IMR-90 (cell line): ENCODE results near the gene RHBDL1. TPM values are rescaled to one million over a fixed set of nuclear protein-coding genes. Genes with fewer than 3 reads are reported as not detected.
A peak's percentile ranks its signal among the peaks of the same experiment; 100 is the strongest.

Experiments used
- ATAC-seq: fragments of 200-7000 bp; cut with Tn5 transposase; 2 replicates; pipeline ENCODE4 v1.9.1; 2020; ENCODE audit warnings: low read depth, mild to moderate bottlenecking, moderate library complexity
- BruUV-seq: library from RNA; stranded (reverse); fragments of 400-500 nt; replicated peaks from 2 replicates; lab custom pipeline; 2021; lab: Mats Ljungman, UMichigan
- CTCF ChIA-PET: fragments of 300-600 bp; formaldehyde crosslinking; extraction: SDS; loops from one replicate; lab custom pipeline; 2021; ENCODE audit warnings: antibody characterized with exemption; lab: Yijun Ruan, JAX
- POLR2A ChIA-PET: fragments of 300-600 bp; sonication (Branson Sonifier 250); formaldehyde crosslinking; loops from one replicate; lab custom pipeline; 2022; ENCODE audit warnings: antibody characterized with exemption; ENCODE audit not compliant: unreplicated experiment; lab: Charles Lee
- DNase-seq: peaks from one replicate; pipeline ENCODE4 v3.0.0; 2013
- H2AFZ ChIP-seq: replicated peaks from 2 replicates; pipeline ENCODE3; 2013; ENCODE audit warnings: low read length, mild to moderate bottlenecking; ENCODE audit not compliant: poor library complexity
- H2AK5ac ChIP-seq: 2 replicates; pipeline ENCODE4 v1.6.1; 2013; ENCODE audit warnings: low read depth, low read length, inconsistent platforms
- H2AK9ac ChIP-seq: replicated peaks from 2 replicates; pipeline ENCODE3; 2013; ENCODE audit warnings: mild to moderate bottlenecking, low read depth, low read length, moderate library complexity; ENCODE audit not compliant: poor library complexity
- H2BK120ac ChIP-seq: 2 replicates; pipeline ENCODE4 v1.6.1; 2013; ENCODE audit warnings: low read depth, low read length, inconsistent platforms
- H2BK15ac ChIP-seq: 3 replicates; pipeline ENCODE4 v1.6.1; 2013; ENCODE audit warnings: low read depth, low read length, inconsistent platforms
- H2BK20ac ChIP-seq: 2 replicates; pipeline ENCODE4 v1.6.1; 2013; ENCODE audit warnings: low read depth, mild to moderate bottlenecking, inconsistent platforms, low read length, moderate library complexity
- H2BK5ac ChIP-seq: 2 replicates; pipeline ENCODE4 v1.6.1; 2013; ENCODE audit warnings: mild to moderate bottlenecking, low read depth, low read length, inconsistent platforms; ENCODE audit not compliant: poor library complexity, severe bottlenecking
- H3K14ac ChIP-seq: replicated peaks from 2 replicates; pipeline ENCODE4 v1.6.1; 2013; ENCODE audit warnings: low read depth, low read length, inconsistent platforms
- H3K18ac ChIP-seq: 2 replicates; pipeline ENCODE4 v1.6.1; 2013; ENCODE audit warnings: low read depth, low read length, control low read depth
- H3K23ac ChIP-seq: 2 replicates; pipeline ENCODE4 v1.6.1; 2013; ENCODE audit warnings: low read depth, low read length, inconsistent platforms
- H3K27ac ChIP-seq: 2 replicates; pipeline ENCODE4 v1.5.1; 2013; ENCODE audit warnings: mild to moderate bottlenecking, control low read depth, low read length; ENCODE audit not compliant: insufficient read depth
- H3K27me3 ChIP-seq: 2 replicates; pipeline ENCODE4 v1.6.1; 2013; ENCODE audit warnings: low read length; ENCODE audit not compliant: control insufficient read depth, insufficient read depth
- H3K36me3 ChIP-seq: 2 replicates; pipeline ENCODE4 v1.6.1; 2013; ENCODE audit warnings: low read length, mixed read lengths; ENCODE audit not compliant: control insufficient read depth, insufficient read depth
- H3K4ac ChIP-seq: 2 replicates; pipeline ENCODE4 v1.6.1; 2013; ENCODE audit warnings: low read depth, low read length, inconsistent platforms
- H3K4me1 ChIP-seq: 2 replicates; pipeline ENCODE4 v1.6.1; 2013; ENCODE audit warnings: low read length, mixed read lengths; ENCODE audit not compliant: control insufficient read depth, insufficient read depth
- H3K4me2 ChIP-seq: 2 replicates; pipeline ENCODE4 v1.6.1; 2013; ENCODE audit warnings: low read depth, mild to moderate bottlenecking, control low read depth, low read length, moderate library complexity
- H3K4me3 ChIP-seq: 2 replicates; pipeline ENCODE4 v1.5.1; 2013; ENCODE audit warnings: low read depth, mild to moderate bottlenecking, control low read depth, low read length, moderate library complexity; ENCODE audit not compliant: insufficient read depth
- H3K56ac ChIP-seq: 2 replicates; pipeline ENCODE4 v1.6.1; 2013; ENCODE audit warnings: low read length, inconsistent platforms; ENCODE audit not compliant: insufficient read depth; ENCODE audit errors: extremely low read depth
- H3K79me1 ChIP-seq, 2 experiments: 2 replicates each; pipeline ENCODE4 v1.6.1; 2013; ENCODE audit warnings: low read length in 2 of 2, inconsistent platforms in 1 of 2, low read depth in 1 of 2
- H3K9ac ChIP-seq: 2 replicates; pipeline ENCODE4 v1.6.1; 2013; ENCODE audit warnings: low read depth, low read length, control low read depth
- H3K9me1 ChIP-seq: 2 replicates; pipeline ENCODE4 v1.6.1; 2013; ENCODE audit warnings: low read length, inconsistent platforms; ENCODE audit not compliant: insufficient read depth
- H3K9me3 ChIP-seq: 2 replicates; pipeline ENCODE4 v1.6.1; 2013; ENCODE audit warnings: low read length; ENCODE audit not compliant: control insufficient read depth, insufficient read depth
- H4K20me1 ChIP-seq: 2 replicates; pipeline ENCODE4 v1.6.1; 2013; ENCODE audit warnings: low read length, inconsistent platforms; ENCODE audit not compliant: insufficient read depth
- H4K5ac ChIP-seq: 2 replicates; pipeline ENCODE4 v1.6.1; 2013; ENCODE audit warnings: mild to moderate bottlenecking, low read depth, low read length, control low read depth
- H4K8ac ChIP-seq, 2 experiments: 2 replicates each; pipeline ENCODE4 v1.6.1; 2013; ENCODE audit warnings: low read depth in 2 of 2, low read length in 2 of 2, control low read depth in 1 of 2, inconsistent platforms in 1 of 2
- H4K91ac ChIP-seq: 2 replicates; pipeline ENCODE4 v1.6.1; 2013; ENCODE audit warnings: low read depth, low read length, inconsistent platforms; ENCODE audit not compliant: insufficient read depth
- BHLHE40 ChIP-seq: fragments of 150-350 bp; IDR thresholded peaks from 2 replicates; pipeline ENCODE4 v1.6.1; 2016; ENCODE audit warnings: mild to moderate bottlenecking, low read depth, low read length
- CEBPB ChIP-seq: IDR thresholded peaks from 2 replicates; pipeline ENCODE4 v1.6.1; 2012; ENCODE audit warnings: low read depth, low read length, improper control_type of control experiment
- CHD1 ChIP-seq: IDR thresholded peaks from 2 replicates; pipeline ENCODE4 v1.6.1; 2012; ENCODE audit warnings: low read depth, low read length, improper control_type of control experiment
- FOS ChIP-seq: fragments of 150-350 bp; IDR thresholded peaks from 2 replicates; pipeline ENCODE4 v1.6.1; 2016; ENCODE audit warnings: low read depth, low read length
- MAFK ChIP-seq: IDR thresholded peaks from 2 replicates; pipeline ENCODE4 v1.6.1; 2012; ENCODE audit warnings: low read depth, low read length, improper control_type of control experiment
- MAZ ChIP-seq: IDR thresholded peaks from 2 replicates; pipeline ENCODE4 v1.6.1; 2012; ENCODE audit warnings: low read depth, mild to moderate bottlenecking, low read length, improper control_type of control experiment, moderate library complexity, borderline replicate concordance
- RCOR1 ChIP-seq: IDR thresholded peaks from 2 replicates; pipeline ENCODE4 v1.6.1; 2012; ENCODE audit warnings: mild to moderate bottlenecking, low read length, improper control_type of control experiment; ENCODE audit not compliant: insufficient replicate concordance
- USF2 ChIP-seq: fragments of 150-350 bp; IDR thresholded peaks from 2 replicates; pipeline ENCODE4 v1.6.1; 2017; ENCODE audit warnings: mild to moderate bottlenecking, antibody characterized with exemption, low read length, low read depth
- WGBS, 2 experiments: methylation state at CpG; one replicate each; pipeline versions ENCODE4 v1.1.5 to v1.1.7; 2013; ENCODE audit warnings: missing lambda C conversion rate in 2 of 2; ENCODE audit not compliant: insufficient read length in 1 of 2; ENCODE audit errors: extremely low coverage in 2 of 2; 5-methylcytosine and 5-hydroxymethylcytosine counted together
- dilution Hi-C: fragments of 300-500 bp; cut with HindIII; formaldehyde crosslinking; loops from one replicate; pipeline ENCODE4 v1.14.3; 2018; ENCODE audit warnings: low sequenced_read_pairs; ENCODE audit not compliant: unreplicated experiment
- in situ Hi-C: fragments of 300-500 bp; cut with MboI; formaldehyde crosslinking; loops from 3 replicates; pipeline ENCODE4 v1.14.3; 2019; ENCODE audit warnings: low sequenced_read_pairs, inconsistent platforms, mixed read lengths
- intact Hi-C: fragments of 100-400 bp; cut with micrococcal nuclease; formaldehyde crosslinking; loops from 2 replicates; pipeline ENCODE4 v1.10.0; 2022
- polyA plus RNA-seq, 3 experiments: library from polyadenylated mRNA; depleted of rRNA; stranded (reverse); fragments of >200 nt; gene quantifications; 2 replicates each; pipeline ENCODE4 v1.2.3, GENCODE V29; 2012; ENCODE audit warnings: low replicate concordance in 1 of 3
- total RNA-seq: library from RNA; depleted of rRNA; stranded (reverse); fragments of >200 nt; gene quantifications from 2 replicates; pipeline ENCODE4 v1.2.3, GENCODE V29; 2012
- TF ChIP-seq, protein P1 (sequence below): conservative IDR thresholded peaks from 2 replicates; pipeline ENCODE4 v1.5.1; 2012; ENCODE audit warnings: mild to moderate bottlenecking, low read depth, low read length, improper control_type of control experiment

Gene RHBDL1
- total and polyA plus RNA-seq, 2 of the 4 experiments (the other 2 are of a cell fraction), result 0.72 to 4.1 TPM

- H3K27ac ChIP-seq, result no peak overlapping the region; the same call in 1 of the 2 replicates
Observed at GRCh38 chr16:637081-638018, 38.1 kb upstream of the RHBDL1 start.

More at GRCh38 chr16:637081-638018, 38.1 kb upstream of the RHBDL1 start:
- CTCF ChIA-PET, result no interaction called here
- Histone ChIP-seq H2AFZ (peak overlapping the region; percentile 100), H4K8ac (peak overlapping the region in 1 of 2 experiments; percentile 70; a peak in 1 of 4 replicates), H3K79me1 (peaks cover 0 to 27% of the 10 kb centered on the region in 2 experiments; a peak in 2 of 4 replicates), H2BK120ac (no peak overlapping the region), H2BK5ac (peak overlapping the region; percentile 97), H4K91ac (no peak overlapping the region), H3K4ac (peak overlapping the region; percentile 69), H3K9me1 (peaks cover 8% of the 10 kb centered on the region; the same call in 1 of the 2 replicates), H3K56ac (no peak overlapping the region), H3K36me3 (peaks cover 12% of the 10 kb centered on the region; the same call in 1 of the 2 replicates), H3K4me2 (peak overlapping the region; percentile 89), H3K4me1 (peaks cover 11% of the 10 kb centered on the region), H3K9ac (peak overlapping the region; percentile 93; the same call in 1 of the 2 replicates), H3K9me3 (no peaks in the 10 kb centered on the region), H3K27me3 (no peaks in the 10 kb centered on the region), H3K4me3 (peak overlapping the region; percentile 97), H2BK20ac (no peak overlapping the region), H2AK5ac (0 out of 2 replicates have a peak overlapping the region, but pooled peaks have one; percentile 11), H4K5ac (peak overlapping the region; percentile 32; the same call in 1 of the 2 replicates), H3K14ac (no peak overlapping the region), H2AK9ac (peak overlapping the region; percentile 47), H3K23ac (no peak overlapping the region), H4K20me1 (peaks cover 4% of the 10 kb centered on the region), H3K18ac (no peak overlapping the region), H2BK15ac (no peak overlapping the region)
- ATAC-seq (peak; percentile 70), DNase-seq (peak; percentile 81)
- TF ChIP-seq MAZ, result no peak
- no peak for TF ChIP-seq MAFK
- TF ChIP-seq BHLHE40, result no peak
- no peak for TF ChIP-seq CEBPB
- TF ChIP-seq FOS, result no peak
- no peak for TF ChIP-seq USF2
- no peak for TF ChIP-seq RCOR1
- no peak for TF ChIP-seq CHD1
- TF ChIP-seq, protein P1, sequence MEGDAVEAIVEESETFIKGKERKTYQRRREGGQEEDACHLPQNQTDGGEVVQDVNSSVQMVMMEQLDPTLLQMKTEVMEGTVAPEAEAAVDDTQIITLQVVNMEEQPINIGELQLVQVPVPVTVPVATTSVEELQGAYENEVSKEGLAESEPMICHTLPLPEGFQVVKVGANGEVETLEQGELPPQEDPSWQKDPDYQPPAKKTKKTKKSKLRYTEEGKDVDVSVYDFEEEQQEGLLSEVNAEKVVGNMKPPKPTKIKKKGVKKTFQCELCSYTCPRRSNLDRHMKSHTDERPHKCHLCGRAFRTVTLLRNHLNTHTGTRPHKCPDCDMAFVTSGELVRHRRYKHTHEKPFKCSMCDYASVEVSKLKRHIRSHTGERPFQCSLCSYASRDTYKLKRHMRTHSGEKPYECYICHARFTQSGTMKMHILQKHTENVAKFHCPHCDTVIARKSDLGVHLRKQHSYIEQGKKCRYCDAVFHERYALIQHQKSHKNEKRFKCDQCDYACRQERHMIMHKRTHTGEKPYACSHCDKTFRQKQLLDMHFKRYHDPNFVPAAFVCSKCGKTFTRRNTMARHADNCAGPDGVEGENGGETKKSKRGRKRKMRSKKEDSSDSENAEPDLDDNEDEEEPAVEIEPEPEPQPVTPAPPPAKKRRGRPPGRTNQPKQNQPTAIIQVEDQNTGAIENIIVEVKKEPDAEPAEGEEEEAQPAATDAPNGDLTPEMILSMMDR, result no peak
- WGBS, 2 experiments, result 29% methylated on average over 15 of the region's 53 CpGs; no CpG with 5 or more reads in 1 of the 2 experiments
- intact Hi-C loops, result loop anchor here (2.0 to 5.0 kb wide), 2 partner anchors 49 to 110 kb away; partner anchors contain the start of gene CAPN15
- no TSS peak for BruUV-seq
- in situ Hi-C loops, result no loop called here
- POLR2A ChIA-PET, result no interaction called here
- dilution Hi-C loops, result no loop called here
